Caco-2 (cell line): Measurements from ENCODE around the gene DGCR2. TPM values are rescaled to one million over a fixed set of nuclear protein-coding genes. Genes with fewer than 3 reads are reported as not detected.

Source experiments
- BruUV-seq: library from RNA; stranded (reverse); fragments of 400-500 nt; replicated peaks from 2 replicates; lab custom pipeline; 2021; lab: Mats Ljungman, UMichigan
- CTCF ChIA-PET: fragments of 300-600 bp; sonication (Branson Sonifier 250); formaldehyde crosslinking; loops from one replicate; lab custom pipeline; 2022; ENCODE audit warnings: antibody characterized with exemption; lab: Charles Lee
- POLR2A ChIA-PET: fragments of 300-600 bp; sonication (Branson Sonifier 250); formaldehyde crosslinking; loops from one replicate; lab custom pipeline; 2022; ENCODE audit warnings: antibody characterized with exemption; lab: Charles Lee
- DNase-seq, 2 experiments: peaks; one replicate each; pipeline versions ENCODE4 v3.0.0 to v3.0.0-alpha.2; 2020 to 2022
- H3K27me3 ChIP-seq: replicated peaks from 2 replicates; pipeline ENCODE4 v1.6.0; 2011; ENCODE audit warnings: low read length; ENCODE audit not compliant: control insufficient read depth, insufficient read depth
- H3K36me3 ChIP-seq: 2 replicates; pipeline ENCODE4 v1.5.1; 2011; ENCODE audit warnings: low read length; ENCODE audit not compliant: control insufficient read depth, insufficient read depth
- H3K4me1 ChIP-seq: fragments of 250-450 bp; sonication (Bioruptor Pico); 2 replicates; pipeline ENCODE4 v1.5.1; 2020; ENCODE audit warnings: mild to moderate bottlenecking
- H3K4me3 ChIP-seq: 2 replicates; pipeline ENCODE4 v1.5.1; 2011; ENCODE audit warnings: low read depth, mild to moderate bottlenecking, control low read depth, low read length
- H3K9me3 ChIP-seq: fragments of 250-450 bp; sonication (Bioruptor Pico); 2 replicates; pipeline ENCODE4 v1.5.1; 2020; ENCODE audit warnings: mild to moderate bottlenecking, moderate library complexity
- H3K27ac Mint-ChIP-seq: one replicate; pipeline ENCODE4 v1.8.0; 2022; ENCODE audit warnings: mixed read lengths; ENCODE audit not compliant: unreplicated experiment
- H3K27me3 Mint-ChIP-seq: one replicate; pipeline ENCODE4 v1.8.0; 2022; ENCODE audit warnings: mixed read lengths; ENCODE audit not compliant: insufficient read depth, unreplicated experiment
- H3K36me3 Mint-ChIP-seq: one replicate; pipeline ENCODE4 v1.8.0; 2022; ENCODE audit warnings: mild to moderate bottlenecking, mixed read lengths; ENCODE audit not compliant: insufficient read depth, unreplicated experiment
- H3K4me1 Mint-ChIP-seq: one replicate; pipeline ENCODE4 v1.8.0; 2022; ENCODE audit warnings: low read depth, mixed read lengths; ENCODE audit not compliant: unreplicated experiment
- H3K4me3 Mint-ChIP-seq: one replicate; pipeline ENCODE4 v1.8.0; 2022; ENCODE audit warnings: mild to moderate bottlenecking, moderate library complexity, mixed read lengths; ENCODE audit not compliant: unreplicated experiment
- H3K9me3 Mint-ChIP-seq: one replicate; pipeline ENCODE4 v1.8.0; 2022; ENCODE audit warnings: mixed read lengths; ENCODE audit not compliant: unreplicated experiment
- CTCF ChIP-seq, 2 experiments: fragments of 200-600 bp in 1 of 2; IDR thresholded peaks; 1 replicate in 1 of 2; 2 replicates in 1 of 2; pipeline versions ENCODE4 v1.5.1 to v1.8.0; 2011 to 2022; ENCODE audit warnings: antibody characterized with exemption in 1 of 2, control low read depth in 1 of 2, inconsistent platforms in 1 of 2, low read depth in 1 of 2, low read length in 1 of 2, mild to moderate bottlenecking in 1 of 2, moderate library complexity in 1 of 2; ENCODE audit not compliant: insufficient read depth in 1 of 2, severe bottlenecking in 1 of 2, unreplicated experiment in 1 of 2
- intact Hi-C: fragments of 100-400 bp; cut with micrococcal nuclease; formaldehyde crosslinking; loops from one replicate; pipeline ENCODE4 v1.10.0; 2022; ENCODE audit not compliant: unreplicated experiment
- total RNA-seq: library from RNA; stranded (reverse); gene quantifications from 2 replicates; pipeline ENCODE4 v1.2.3, GENCODE V29; 2022

The DGCR2 gene
- total RNA-seq, 1 experiment from 2014 or later = 67.9 TPM

- no peak for TF ChIP-seq CTCF (IDR thresholded peaks at IDR 0.05; ENCODE audit: insufficient read depth in 1 of 2, low read depth in 1 of 2, low read length in 1 of 2, severe bottlenecking in 1 of 2, unreplicated experiment in 1 of 2)
- H3K27me3 ChIP-seq = no peaks in the 10 kb centered on the region
- ChIA-PET POLR2A (no interaction called here), CTCF (no interaction called here)
- H3K4me3 ChIP-seq = no peak overlapping the region
- intact Hi-C loops = loop anchor here (10.0 kb wide), 1 partner anchor 47 kb away; no protein-coding TSS in a partner anchor
- H3K9me3 ChIP-seq = no peaks in the 10 kb centered on the region
- Mint-ChIP-seq H3K27ac (no peak overlapping the region), H3K4me3 (no peak overlapping the region), H3K36me3 (peaks cover 85% of the 10 kb centered on the region), H3K27me3 (no peaks in the 10 kb centered on the region), H3K4me1 (no peaks in the 10 kb centered on the region), H3K9me3 (no peaks in the 10 kb centered on the region)
- H3K36me3 ChIP-seq = no peaks in the 10 kb centered on the region; the same call in 1 of the 2 replicates
- BruUV-seq = TSS peak; percentile 20
- no peak for DNase-seq
- H3K4me1 ChIP-seq = no peaks in the 10 kb centered on the region
These were observed 84.7 kb downstream of the DGCR2 start for GRCh38 chr22:19037282-19038163.

- ChIA-PET CTCF (interaction anchor here (0.7 to 1.3 kb wide), 2 partner anchors 108 to 515 kb away, joined by 3 to 4 read pairs; partner anchors contain the start of gene ESS2), POLR2A (no interaction called here)
- intact Hi-C loops = loop anchor here (10.0 kb wide), 1 partner anchor 48 kb away; no protein-coding TSS in a partner anchor
- H3K9me3 Mint-ChIP-seq = no peaks in the 10 kb centered on the region
- TF ChIP-seq CTCF (IDR thresholded peaks at IDR 0.05; ENCODE audit: insufficient read depth in 1 of 2, low read depth in 1 of 2, low read length in 1 of 2, severe bottlenecking in 1 of 2, unreplicated experiment in 1 of 2) = peak; percentile 9 to 39
- Histone ChIP-seq H3K4me1 (no peaks in the 10 kb centered on the region), H3K4me3 (no peak overlapping the region), H3K27me3 (no peaks in the 10 kb centered on the region), H3K36me3 (no peaks in the 10 kb centered on the region; the same call in 1 of the 2 replicates), H3K9me3 (no peaks in the 10 kb centered on the region)
- no peaks in the 10 kb centered on the region for H3K4me1 Mint-ChIP-seq
- no peak overlapping the region for H3K27ac Mint-ChIP-seq
- no TSS peak for BruUV-seq
- no peaks in the 10 kb centered on the region for H3K27me3 Mint-ChIP-seq
- DNase-seq = peak; percentile 34
- peaks cover 77% of the 10 kb centered on the region for H3K36me3 Mint-ChIP-seq
- H3K4me3 Mint-ChIP-seq = no peak overlapping the region
These were observed 85.5 kb downstream of the DGCR2 start for GRCh38 chr22:19036523-19037273.

- CTCF ChIA-PET = interaction anchor here (0.7 to 1.3 kb wide), 2 partner anchors 108 to 516 kb away, joined by 3 to 4 read pairs; partner anchors contain the start of gene ESS2
These were observed 86.0 kb downstream of the DGCR2 start for GRCh38 chr22:19036229-19036522.

More at GRCh38 chr22:19036229-19036522, 86.0 kb downstream of the DGCR2 start:
- no peak for DNase-seq
- H3K4me1 Mint-ChIP-seq = no peaks in the 10 kb centered on the region
- H3K9me3 Mint-ChIP-seq = no peaks in the 10 kb centered on the region
- no peak overlapping the region for H3K4me3 ChIP-seq
- BruUV-seq = no TSS peak
- H3K9me3 ChIP-seq = no peaks in the 10 kb centered on the region
- TF ChIP-seq CTCF (IDR thresholded peaks at IDR 0.05; ENCODE audit: insufficient read depth in 1 of 2, low read depth in 1 of 2, low read length in 1 of 2, severe bottlenecking in 1 of 2, unreplicated experiment in 1 of 2) = no peak
- no peak overlapping the region for H3K4me3 Mint-ChIP-seq
- intact Hi-C loops = loop anchor here (10.0 kb wide), 1 partner anchor 49 kb away; no protein-coding TSS in a partner anchor
- H3K27me3 Mint-ChIP-seq = no peaks in the 10 kb centered on the region
- no peaks in the 10 kb centered on the region for H3K4me1 ChIP-seq
- H3K36me3 Mint-ChIP-seq = peaks cover 72% of the 10 kb centered on the region
- H3K27ac Mint-ChIP-seq = no peak overlapping the region
- no peaks in the 10 kb centered on the region; the same call in 1 of the 2 replicates for H3K36me3 ChIP-seq
- no peaks in the 10 kb centered on the region for H3K27me3 ChIP-seq
- POLR2A ChIA-PET = no interaction called here
